Measurements from ENCODE around the gene RPS6KA2. TPM values are rescaled to one million over a fixed set of nuclear protein-coding genes. Genes with fewer than 3 reads are reported as not detected.

RPS6KA2 gene
- polyA plus RNA-seq, 4 donors, result 25.3 to 34.5 (median 30.2) TPM

- DNase-seq (ENCODE audit: low read depth in 4 of 4, low spot score in 3 of 4), result no peak
Observed at GRCh38 chr6:166511316-166511715, 115.7 kb downstream of the RPS6KA2 start.

GRCh38 chr6:166509193-166509592 lies 117.9 kb downstream of the RPS6KA2 start:
- no peak for DNase-seq (ENCODE audit: low read depth in 4 of 4, low spot score in 3 of 4)

GRCh38 chr6:166508726-166509125 lies 118.3 kb downstream of the RPS6KA2 start:
- no peak for DNase-seq (ENCODE audit: low read depth in 4 of 4, low spot score in 3 of 4)

DNA sequence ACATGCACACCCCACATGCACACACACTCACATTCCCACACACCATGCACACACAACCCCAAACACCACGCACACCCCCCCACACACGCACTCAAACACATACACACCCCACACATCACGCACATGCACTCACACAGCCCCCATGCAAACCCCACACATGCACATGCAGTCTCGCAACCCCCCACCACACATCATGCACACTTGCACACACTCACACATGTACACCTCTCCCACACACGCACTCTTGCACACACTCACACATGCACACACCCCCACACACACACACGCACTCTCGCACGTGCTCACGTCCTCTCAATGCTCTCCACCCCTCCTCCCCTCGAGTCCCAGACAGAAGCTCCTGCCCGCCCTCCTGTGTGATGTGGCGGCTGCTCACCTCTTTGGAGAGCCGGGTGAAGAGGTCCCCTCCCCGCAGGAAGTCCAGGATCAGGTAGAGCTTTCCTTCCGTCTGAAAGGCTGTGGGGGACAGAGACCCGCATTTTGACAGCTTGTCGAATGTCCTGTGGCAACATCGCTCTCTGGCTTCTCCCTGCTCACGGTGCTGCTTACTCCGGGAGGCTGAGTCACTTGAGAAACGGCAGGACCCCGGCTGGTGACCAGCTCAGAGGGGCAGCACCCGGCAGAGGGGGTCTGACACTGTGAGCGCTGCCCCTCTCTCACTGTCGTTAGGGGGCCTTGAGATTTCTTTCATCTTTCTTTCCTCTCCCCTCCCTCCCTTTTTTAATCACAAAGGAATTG lies 119.1 kb downstream of the RPS6KA2 start:
- no peak for DNase-seq (ENCODE audit: low read depth in 4 of 4, low spot score in 3 of 4)

DNA sequence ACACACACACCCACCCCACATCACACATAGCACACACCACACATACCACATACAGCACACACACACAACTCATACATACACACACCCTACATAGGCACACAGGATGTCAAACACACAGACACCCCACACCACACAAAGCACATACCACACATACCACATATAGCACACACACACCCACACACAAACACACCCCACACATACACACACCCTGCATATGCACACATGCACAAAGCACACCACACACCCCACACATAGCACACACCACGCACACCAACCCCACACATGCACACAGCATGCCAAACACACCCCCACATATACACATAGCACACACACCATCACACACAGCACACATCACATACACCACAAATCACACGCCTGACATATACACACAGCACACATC lies 119.7 kb downstream of the RPS6KA2 start:
- no peak for DNase-seq (ENCODE audit: low read depth in 4 of 4, low spot score in 3 of 4)

DNA sequence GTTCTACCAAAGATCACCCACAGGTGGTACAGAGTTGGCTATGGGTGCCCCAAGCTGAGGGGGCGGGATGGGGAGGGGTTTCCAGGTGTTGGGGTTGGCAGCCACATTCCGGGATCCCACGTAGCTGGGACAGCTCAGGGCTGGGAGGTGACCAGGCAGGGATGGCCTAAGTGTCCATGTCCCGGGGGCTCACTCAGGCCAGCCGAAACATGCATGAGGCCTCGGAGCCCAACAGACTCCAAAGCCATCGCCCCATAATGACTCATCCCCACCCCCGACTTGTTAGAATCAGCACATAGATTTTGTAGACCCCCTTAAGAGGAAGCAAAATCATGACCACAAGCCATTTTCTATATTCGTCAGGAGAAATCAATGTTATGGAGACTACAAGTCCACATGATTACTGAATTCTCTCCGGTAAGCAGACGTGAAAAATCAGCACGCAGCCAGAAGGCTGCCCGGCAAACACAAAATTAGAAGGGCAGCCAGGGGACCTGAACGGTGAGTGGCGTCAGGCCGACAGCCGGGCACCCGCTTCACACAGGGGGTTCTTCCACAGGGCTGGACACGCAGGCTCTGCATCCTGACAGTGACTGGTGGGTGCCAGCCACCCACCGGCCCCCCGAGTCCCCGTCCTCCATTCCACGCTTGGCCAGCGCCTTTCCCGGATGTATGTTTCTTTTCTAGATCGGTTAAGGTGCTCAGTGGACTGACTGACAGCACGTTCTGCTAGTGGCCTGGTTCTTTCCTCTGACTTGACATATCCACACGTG lies 121.7 kb downstream of the RPS6KA2 start:
- no peak for DNase-seq (ENCODE audit: low read depth in 4 of 4, low spot score in 3 of 4)

GRCh38 chr6:166504100-166504499 lies 123.0 kb downstream of the RPS6KA2 start:
- DNase-seq (ENCODE audit: low read depth in 4 of 4, low spot score in 3 of 4), result no peak

DNA sequence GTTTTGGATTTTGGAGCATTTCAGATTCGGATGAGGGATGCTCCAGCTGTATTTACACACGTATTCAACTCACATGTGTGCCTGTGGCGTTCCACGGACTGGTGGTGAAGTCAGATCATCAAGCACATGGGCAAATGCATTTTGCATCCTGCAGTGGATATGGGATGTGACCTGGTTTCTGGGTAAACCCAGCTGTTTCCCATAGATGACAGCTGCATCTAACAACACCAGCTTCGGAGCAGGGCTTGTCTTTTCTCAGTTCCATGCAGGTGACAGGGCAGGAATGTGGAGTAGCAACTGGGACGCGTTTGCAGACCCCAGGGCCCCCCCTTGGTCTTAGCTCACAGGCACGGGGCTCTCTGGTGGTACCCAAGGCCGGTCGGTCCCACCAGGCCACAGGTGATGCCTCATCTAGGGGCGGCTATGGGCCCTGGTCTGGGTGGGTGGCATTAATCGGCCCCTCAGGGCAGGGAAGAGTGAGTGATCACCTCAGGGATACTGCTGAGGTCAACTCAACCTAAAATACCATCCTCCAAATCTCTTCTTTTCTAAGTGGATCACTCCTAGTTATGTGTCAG lies 123.8 kb downstream of the RPS6KA2 start:
- no peak for DNase-seq (ENCODE audit: low read depth in 4 of 4, low spot score in 3 of 4)

DNA sequence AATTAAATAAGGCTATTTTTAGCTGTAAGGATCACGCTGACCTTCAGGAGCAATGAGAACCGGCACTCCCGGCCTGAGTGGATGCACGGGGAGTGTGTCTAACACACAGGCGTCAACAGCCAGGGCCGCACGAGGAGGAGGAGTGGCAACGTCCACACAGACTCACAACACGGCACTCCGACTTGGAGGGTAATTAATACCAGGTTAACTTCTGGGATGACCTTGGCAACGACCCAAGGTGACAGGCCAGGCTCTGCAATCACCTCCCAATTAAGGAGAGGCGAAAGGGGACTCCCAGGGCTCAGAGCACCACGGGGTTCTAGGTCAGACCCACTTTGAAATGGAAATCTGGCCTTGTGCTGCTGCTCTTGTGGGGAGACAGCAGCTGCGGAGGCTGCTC lies 124.6 kb downstream of the RPS6KA2 start:
- no peak for DNase-seq (ENCODE audit: low read depth in 4 of 4, low spot score in 3 of 4)

DNA sequence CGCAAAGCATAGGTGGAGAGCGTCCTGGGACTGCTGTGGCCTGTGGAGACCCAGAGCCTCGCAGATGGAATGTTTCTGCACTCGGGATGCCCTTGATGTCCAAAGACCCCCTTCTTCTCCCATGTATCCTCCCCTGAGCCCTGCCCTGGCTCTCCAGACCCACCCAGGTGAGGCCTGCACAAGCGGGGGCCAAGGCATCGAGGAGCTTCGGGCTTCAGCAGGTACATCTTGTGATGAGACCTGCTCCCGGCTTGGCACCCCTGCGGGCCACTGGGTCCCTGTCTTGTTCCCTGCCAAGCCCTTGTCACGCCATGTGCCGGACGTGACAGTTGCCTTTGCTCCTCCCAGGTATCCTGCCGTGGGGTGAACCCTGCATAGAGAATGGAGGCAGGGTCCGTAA lies 125.8 kb downstream of the RPS6KA2 start:
- DNase-seq (ENCODE audit: low read depth in 4 of 4, low spot score in 3 of 4), result no peak

DNA sequence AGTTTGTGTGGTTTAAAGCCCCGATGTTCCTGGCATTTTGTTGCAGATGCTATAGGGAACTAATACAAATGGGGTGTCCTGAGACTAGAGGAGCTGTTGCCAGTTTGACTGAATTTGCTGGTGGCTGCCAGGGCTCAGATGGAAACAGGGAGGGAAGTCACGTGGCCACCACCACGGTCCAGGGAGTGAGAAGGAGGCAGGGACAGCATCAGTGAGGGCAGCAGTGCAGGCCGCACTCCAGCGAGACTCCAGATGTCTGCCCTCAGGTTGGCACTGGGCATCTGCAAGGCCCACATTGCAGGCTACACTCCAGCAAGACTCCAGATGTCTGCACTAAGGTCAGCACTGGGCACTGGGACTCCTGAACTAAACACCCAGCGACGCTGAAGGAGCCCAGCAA lies 126.8 kb downstream of the RPS6KA2 start:
- DNase-seq (ENCODE audit: low read depth in 4 of 4, low spot score in 3 of 4), result no peak

- DNase-seq (ENCODE audit: low read depth in 4 of 4, low spot score in 3 of 4), result no peak
Observed at GRCh38 chr6:166499350-166500163, 127.5 kb downstream of the RPS6KA2 start.

DNA sequence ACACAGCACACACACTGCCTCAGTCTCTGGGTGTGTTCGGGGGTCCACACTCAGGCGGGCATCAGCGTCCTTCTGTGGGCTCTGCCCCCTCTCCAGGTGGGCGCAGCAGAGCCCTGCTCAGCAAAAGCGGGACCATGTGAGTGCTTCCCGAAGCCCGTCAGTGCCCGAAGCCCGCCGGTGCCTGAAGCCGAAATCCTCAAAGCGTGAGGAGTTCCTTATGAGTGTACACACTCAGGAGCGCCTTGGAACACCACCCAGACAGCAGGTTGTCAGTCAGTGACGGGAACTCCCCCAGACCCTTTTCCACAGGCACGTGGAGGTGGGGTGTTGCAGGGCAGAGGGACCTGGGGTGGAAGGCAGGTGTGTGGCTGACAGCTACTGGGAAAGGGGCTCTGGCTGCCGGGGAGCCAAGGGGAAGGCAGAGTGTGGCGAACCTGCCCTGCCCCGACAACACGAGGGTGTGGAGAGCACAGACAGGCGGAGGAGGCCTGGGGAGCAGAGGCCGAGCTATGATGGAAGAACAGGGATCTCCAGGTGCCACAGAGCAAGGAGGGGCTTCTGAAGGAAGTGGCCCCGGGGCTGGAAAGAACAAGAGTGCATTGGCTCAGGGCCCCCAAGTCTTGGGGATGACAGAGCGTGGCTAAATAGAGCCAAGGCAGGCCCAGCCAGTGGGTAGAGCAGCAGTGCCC lies 128.2 kb downstream of the RPS6KA2 start:
- no peak for DNase-seq (ENCODE audit: low read depth in 4 of 4, low spot score in 3 of 4)

DNA sequence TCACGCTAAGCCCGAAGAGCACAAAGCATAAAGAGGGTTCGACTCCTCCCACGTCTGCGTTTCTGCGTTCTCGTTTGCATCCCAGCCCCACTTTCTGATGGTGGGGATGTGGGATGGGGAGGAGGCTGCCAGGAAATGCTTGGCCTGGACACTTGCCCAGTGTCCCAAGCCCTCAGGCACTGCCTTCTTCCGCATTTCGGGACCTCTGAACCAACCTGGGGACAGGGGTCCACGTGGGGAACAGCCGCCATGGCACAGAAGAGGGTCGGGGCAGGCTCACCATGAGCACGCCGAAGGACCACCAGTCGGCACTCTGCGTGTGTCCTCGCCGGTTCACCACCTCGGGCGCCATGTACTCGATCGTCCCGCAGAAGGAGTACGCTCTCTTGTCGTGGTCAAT lies 128.8 kb downstream of the RPS6KA2 start:
- DNase-seq (ENCODE audit: low read depth in 4 of 4, low spot score in 3 of 4), result no peak

DNA sequence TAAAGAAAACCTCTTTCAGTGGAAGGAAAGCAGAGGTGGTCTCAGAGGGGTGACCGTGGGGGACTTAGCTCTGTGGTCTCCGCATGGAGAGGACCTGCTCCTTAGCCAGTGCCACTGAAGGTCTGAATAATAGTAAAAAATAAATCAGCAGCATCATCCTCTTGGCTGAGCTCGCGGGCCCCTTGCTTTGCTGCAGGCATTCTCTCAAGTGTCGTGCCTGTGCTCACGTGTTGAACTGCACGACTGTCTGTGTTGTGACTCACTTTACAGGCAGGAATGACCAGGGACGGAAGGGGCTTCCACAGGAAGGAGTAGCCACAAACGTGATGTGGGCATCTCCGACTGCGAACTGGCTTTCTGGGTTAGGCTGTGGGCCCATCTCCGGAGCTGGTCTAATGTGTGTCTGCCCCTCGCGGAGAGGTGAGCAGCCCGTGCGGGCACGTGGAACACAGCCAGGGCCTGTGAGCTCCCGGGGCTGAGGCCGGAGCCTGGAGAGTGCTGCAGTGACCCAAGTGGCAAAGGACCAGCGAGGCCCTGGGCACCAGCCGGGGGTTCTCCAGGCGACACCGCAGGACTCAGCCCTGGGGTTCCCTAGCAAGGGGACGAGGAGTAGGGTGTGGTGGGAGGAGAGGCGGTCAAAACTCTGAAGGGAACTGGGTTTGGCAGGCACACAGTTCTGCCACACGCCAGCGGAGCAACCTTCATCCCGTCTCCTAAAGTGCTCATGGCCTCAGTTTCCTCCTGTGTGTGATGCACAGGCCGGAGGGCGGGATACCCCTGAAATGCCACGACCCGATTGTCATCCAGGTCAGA lies 129.8 kb downstream of the RPS6KA2 start:
- no peak for DNase-seq (ENCODE audit: low read depth in 4 of 4, low spot score in 3 of 4)

DNA sequence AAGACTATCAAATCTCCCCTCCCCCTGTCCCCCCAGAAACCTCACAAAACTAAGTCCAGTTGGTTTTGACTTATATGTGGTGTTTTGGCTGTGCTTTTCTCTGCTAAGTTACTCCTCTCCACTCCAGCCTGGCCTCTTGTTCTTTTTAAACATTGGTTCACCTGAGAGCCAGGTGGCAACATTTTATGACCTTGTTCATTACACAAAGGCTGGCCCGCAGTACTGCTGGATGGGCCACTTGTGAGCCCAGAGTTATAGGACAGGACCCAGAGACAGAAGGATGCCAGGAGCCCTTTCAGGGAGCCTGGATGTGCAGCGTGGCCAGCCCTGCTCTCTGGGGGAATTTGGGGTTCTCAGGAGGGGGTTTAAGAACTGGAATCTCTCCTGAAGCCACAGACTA lies 130.6 kb downstream of the RPS6KA2 start:
- no peak for DNase-seq (ENCODE audit: low read depth in 4 of 4, low spot score in 3 of 4)

- DNase-seq (ENCODE audit: low read depth in 4 of 4, low spot score in 3 of 4), result no peak
Observed at GRCh38 chr6:166495487-166496314, 131.3 kb downstream of the RPS6KA2 start.

- no peak for DNase-seq (ENCODE audit: low read depth in 4 of 4, low spot score in 3 of 4)
Observed at GRCh38 chr6:166494757-166495486, 132.1 kb downstream of the RPS6KA2 start.

All from left renal pelvis (tissue), 4 donors.